GM19467 (cell line): ENCODE results near the gene PARD6A.
"Not testable (repeated sequence)": the region's sequence is repeated elsewhere in the genome, so short reads cannot be mapped to it uniquely, and the experiment has no call there.

ENCODE experiments used
- ATAC-seq: cut with Tn5 transposase; IDR thresholded peaks from one replicate; pipeline ENCODE4 v1.9.1; 2021; ENCODE audit warnings: mild to moderate bottlenecking, moderate library complexity; ENCODE audit not compliant: unreplicated experiment

The PARD6A gene

GRCh38 chr16:67685388-67686112 lies 24.8 kb downstream of the PARD6A start:
- ATAC-seq, result no peak

GRCh38 chr16:67693517-67694285 lies 32.9 kb downstream of the PARD6A start:
- not testable (repeated sequence) for ATAC-seq

GRCh38 chr16:67694611-67695010 lies 33.9 kb downstream of the PARD6A start:
- no peak for ATAC-seq

GRCh38 chr16:67697422-67698185 lies 36.8 kb downstream of the PARD6A start:
- ATAC-seq, result no peak

GRCh38 chr16:67699265-67699664 lies 38.5 kb downstream of the PARD6A start:
- no peak for ATAC-seq

GRCh38 chr16:67701420-67701819 lies 40.7 kb downstream of the PARD6A start:
- ATAC-seq, result no peak

GRCh38 chr16:67702130-67702529 lies 41.4 kb downstream of the PARD6A start:
- no peak for ATAC-seq

- no peak for ATAC-seq
Observed at GRCh38 chr16:67703626-67704025, 42.9 kb downstream of the PARD6A start.

- ATAC-seq, result no peak
Observed at GRCh38 chr16:67704110-67704509, 43.4 kb downstream of the PARD6A start.

- no peak for ATAC-seq
Observed at GRCh38 chr16:67707210-67707609, 46.5 kb downstream of the PARD6A start.

- no peak for ATAC-seq
Observed at GRCh38 chr16:67707790-67708189, 47.0 kb downstream of the PARD6A start.

- no peak for ATAC-seq
Observed at GRCh38 chr16:67708368-67708771, 47.6 kb downstream of the PARD6A start.

GRCh38 chr16:67709050-67709449 lies 48.3 kb downstream of the PARD6A start:
- ATAC-seq, result no peak

- ATAC-seq, result no peak
Observed at GRCh38 chr16:67710607-67711006, 49.8 kb downstream of the PARD6A start.
